Measurements from ENCODE around the gene APBA1. TPM values are rescaled to one million over a fixed set of nuclear protein-coding genes. Genes with fewer than 3 reads are reported as not detected.

APBA1 gene
- total and polyA plus RNA-seq, 2 donors (not counting 3 experiments of a cell fraction or from before 2014, with no cell fraction given): 6.1 to 11.3 TPM

DNA sequence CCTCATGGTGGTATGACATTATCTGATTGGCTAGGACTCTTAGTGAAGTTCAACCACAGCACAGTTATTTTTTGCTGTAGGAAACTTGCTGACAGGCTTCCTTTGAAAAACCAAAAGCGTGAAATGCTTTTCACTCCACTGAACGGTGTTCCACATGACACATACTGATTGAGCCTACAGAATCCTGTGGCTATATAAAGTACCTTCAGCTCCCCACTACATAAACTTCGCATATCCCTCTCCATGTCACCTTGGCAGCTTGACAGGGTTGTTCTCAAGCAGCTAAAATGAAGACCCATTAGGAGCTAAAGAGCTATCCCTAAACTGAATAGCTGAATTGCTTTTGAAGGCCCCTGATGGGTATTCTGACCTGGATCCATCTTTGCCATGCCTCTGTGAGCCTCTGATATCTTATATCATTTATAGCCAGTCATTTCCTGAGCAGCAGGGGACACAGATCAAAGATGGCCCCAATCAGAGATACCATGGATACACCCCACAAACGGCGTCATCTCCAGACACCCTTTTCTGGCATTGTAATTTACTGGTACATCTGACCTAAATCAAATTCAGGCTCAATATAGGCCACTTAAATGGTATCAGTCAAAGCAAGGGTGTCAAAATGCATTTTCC is 91.5 kb downstream of the APBA1 start:
- no peaks in the 10 kb centered on the region for H3K9me1 ChIP-seq (replicated peaks; ENCODE audit: control insufficient read depth, extremely low read depth, insufficient read depth, low read length)
- H3K4me1 ChIP-seq (ENCODE audit: control insufficient read depth, extremely low read depth, insufficient read depth, low read length): peaks cover 35% of the 10 kb centered on the region
- TF ChIP-seq GATA2 (IDR thresholded peaks at IDR 0.05; ENCODE audit: insufficient read depth, insufficient read length, low read depth, low read length): no peak
- no peak for TF ChIP-seq POLR2A (IDR thresholded peaks at IDR 0.05; ENCODE audit: low read depth, low read length)
- no peak for TF ChIP-seq EZH2 (IDR thresholded peaks at IDR 0.05; ENCODE audit: borderline replicate concordance, low read depth, low read length, severe bottlenecking)
- no peak for DNase-seq (ENCODE audit: low read depth, low spot score)
- no TSS peak for BruUV-seq (replicated peaks)
- no peak overlapping the region for H3K4me3 ChIP-seq (replicated peaks in 1 of 3; ENCODE audit: insufficient read depth in 1 of 3, low read depth in 1 of 3, low read length in 3 of 3)
- H3K79me2 ChIP-seq (ENCODE audit: control insufficient read depth, insufficient read depth, low read length): no peaks in the 10 kb centered on the region
- no peak overlapping the region for H3K9ac ChIP-seq (replicated peaks; ENCODE audit: extremely low read depth, insufficient read depth, low read length)
- intact Hi-C loops (cut with micrococcal nuclease) (no loop called here), dilution Hi-C loops (cut with MboI; ENCODE audit: extremely low pct_ligation_motif_present, low sequenced_read_pairs) (no loop called here)
- H3K36me3 ChIP-seq (ENCODE audit: control insufficient read depth in 2 of 2, extremely low read depth in 1 of 2, insufficient read depth in 2 of 2, low read length in 2 of 2): no peaks in the 10 kb centered on the region
- H3K9me3 ChIP-seq (replicated peaks; ENCODE audit: control insufficient read depth, insufficient read depth, low read length): no peaks in the 10 kb centered on the region
- no peak overlapping the region for H2AFZ ChIP-seq (ENCODE audit: low read depth, low read length)
- no peaks in the 10 kb centered on the region for H3K27me3 ChIP-seq (ENCODE audit: control insufficient read depth in 2 of 2, insufficient read depth in 2 of 2, low read length in 2 of 2)
- FAIRE-seq: no peak
- H3K4me2 ChIP-seq (ENCODE audit: insufficient read depth, low read length): no peak overlapping the region
- H4K20me1 ChIP-seq (replicated peaks; ENCODE audit: control insufficient read depth, extremely low read depth, insufficient read depth, low read length): no peaks in the 10 kb centered on the region
- POLR2A ChIA-PET: no interaction called here
- no peak overlapping the region for H3K27ac ChIP-seq (ENCODE audit: insufficient read depth, low read depth, low read length)
- CTCF ChIA-PET: interaction anchor here (1.7 kb wide), 1 partner anchor 92 kb away, joined by 5 read pairs; the partner anchor contains the start of gene APBA1

- POLR2A ChIA-PET: no interaction called here
- Histone ChIP-seq H3K4me3 (replicated peaks in 1 of 3; ENCODE audit: insufficient read depth in 1 of 3, low read depth in 1 of 3, low read length in 3 of 3) (no peak overlapping the region), H3K27ac (ENCODE audit: insufficient read depth, low read depth, low read length) (no peak overlapping the region)
Measured at GRCh38 chr9:69579760-69580581, 92.2 kb downstream of the APBA1 start.

More at GRCh38 chr9:69579760-69580581, 92.2 kb downstream of the APBA1 start:
- CTCF ChIA-PET: interaction anchor here (1.7 kb wide), 1 partner anchor 93 kb away, joined by 5 read pairs; the partner anchor contains the start of gene APBA1
- H3K27me3 ChIP-seq (ENCODE audit: control insufficient read depth in 2 of 2, insufficient read depth in 2 of 2, low read length in 2 of 2): no peaks in the 10 kb centered on the region
- no peaks in the 10 kb centered on the region for H3K36me3 ChIP-seq (ENCODE audit: control insufficient read depth in 2 of 2, extremely low read depth in 1 of 2, insufficient read depth in 2 of 2, low read length in 2 of 2)
- no peak overlapping the region for H3K9ac ChIP-seq (replicated peaks; ENCODE audit: extremely low read depth, insufficient read depth, low read length)
- H3K9me1 ChIP-seq (replicated peaks; ENCODE audit: control insufficient read depth, extremely low read depth, insufficient read depth, low read length): no peaks in the 10 kb centered on the region
- dilution Hi-C loops (cut with MboI; ENCODE audit: extremely low pct_ligation_motif_present, low sequenced_read_pairs): no loop called here
- DNase-seq (ENCODE audit: low read depth, low spot score) (no peak), FAIRE-seq (peak; percentile 24)
- no peaks in the 10 kb centered on the region for H3K9me3 ChIP-seq (replicated peaks; ENCODE audit: control insufficient read depth, insufficient read depth, low read length)
- H3K4me1 ChIP-seq (ENCODE audit: control insufficient read depth, extremely low read depth, insufficient read depth, low read length): peaks cover 31% of the 10 kb centered on the region
- BruUV-seq (replicated peaks): no TSS peak
- H3K4me2 ChIP-seq (ENCODE audit: insufficient read depth, low read length): no peak overlapping the region
- no peak for TF ChIP-seq JUN (IDR thresholded peaks at IDR 0.05; ENCODE audit: borderline replicate concordance, insufficient read depth, insufficient read length, low read depth)
- TF ChIP-seq GATA2 (IDR thresholded peaks at IDR 0.05; ENCODE audit: insufficient read depth, insufficient read length, low read depth, low read length): no peak
- no peak for TF ChIP-seq POLR2AphosphoS5 (IDR thresholded peaks at IDR 0.05; ENCODE audit: insufficient read depth, low read depth, low read length)
- no peak for TF ChIP-seq EZH2 (IDR thresholded peaks at IDR 0.05; ENCODE audit: borderline replicate concordance, low read depth, low read length, severe bottlenecking)
- TF ChIP-seq, protein P1, sequence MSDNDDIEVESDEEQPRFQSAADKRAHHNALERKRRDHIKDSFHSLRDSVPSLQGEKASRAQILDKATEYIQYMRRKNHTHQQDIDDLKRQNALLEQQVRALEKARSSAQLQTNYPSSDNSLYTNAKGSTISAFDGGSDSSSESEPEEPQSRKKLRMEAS (IDR thresholded peaks at IDR 0.05; ENCODE audit: insufficient read depth, insufficient read length): no peak
- TF ChIP-seq FOS (IDR thresholded peaks at IDR 0.05; ENCODE audit: borderline replicate concordance, insufficient read depth, low read length): no peak
- no peak for TF ChIP-seq POLR2A (IDR thresholded peaks at IDR 0.05; ENCODE audit: low read depth, low read length)
- TF ChIP-seq CTCF (IDR thresholded peaks at IDR 0.05; ENCODE audit: extremely low read depth in 1 of 2, insufficient read depth in 1 of 2, low read depth in 1 of 2, low read length in 2 of 2): no peak
- no peak for TF ChIP-seq MYC (IDR thresholded peaks at IDR 0.05; ENCODE audit: low read depth, low read length)
- intact Hi-C loops (cut with micrococcal nuclease): no loop called here
- no peak overlapping the region for H2AFZ ChIP-seq (ENCODE audit: low read depth, low read length)
- H4K20me1 ChIP-seq (replicated peaks; ENCODE audit: control insufficient read depth, extremely low read depth, insufficient read depth, low read length): no peaks in the 10 kb centered on the region
- H3K79me2 ChIP-seq (ENCODE audit: control insufficient read depth, insufficient read depth, low read length): no peaks in the 10 kb centered on the region
